ENCODE data around the gene DPEP2. TPM values are rescaled to one million over a fixed set of nuclear protein-coding genes. Genes with fewer than 3 reads are reported as not detected.
"Not testable (repeated sequence)": the region's sequence is repeated elsewhere in the genome, so short reads cannot be mapped to it uniquely, and the experiment has no call there.

Gene DPEP2, protein sequence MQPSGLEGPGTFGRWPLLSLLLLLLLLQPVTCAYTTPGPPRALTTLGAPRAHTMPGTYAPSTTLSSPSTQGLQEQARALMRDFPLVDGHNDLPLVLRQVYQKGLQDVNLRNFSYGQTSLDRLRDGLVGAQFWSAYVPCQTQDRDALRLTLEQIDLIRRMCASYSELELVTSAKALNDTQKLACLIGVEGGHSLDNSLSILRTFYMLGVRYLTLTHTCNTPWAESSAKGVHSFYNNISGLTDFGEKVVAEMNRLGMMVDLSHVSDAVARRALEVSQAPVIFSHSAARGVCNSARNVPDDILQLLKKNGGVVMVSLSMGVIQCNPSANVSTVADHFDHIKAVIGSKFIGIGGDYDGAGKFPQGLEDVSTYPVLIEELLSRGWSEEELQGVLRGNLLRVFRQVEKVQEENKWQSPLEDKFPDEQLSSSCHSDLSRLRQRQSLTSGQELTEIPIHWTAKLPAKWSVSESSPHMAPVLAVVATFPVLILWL
- 0.42 TPM in 1 of 2 replicates, not detected in the other for total RNA-seq

DNA sequence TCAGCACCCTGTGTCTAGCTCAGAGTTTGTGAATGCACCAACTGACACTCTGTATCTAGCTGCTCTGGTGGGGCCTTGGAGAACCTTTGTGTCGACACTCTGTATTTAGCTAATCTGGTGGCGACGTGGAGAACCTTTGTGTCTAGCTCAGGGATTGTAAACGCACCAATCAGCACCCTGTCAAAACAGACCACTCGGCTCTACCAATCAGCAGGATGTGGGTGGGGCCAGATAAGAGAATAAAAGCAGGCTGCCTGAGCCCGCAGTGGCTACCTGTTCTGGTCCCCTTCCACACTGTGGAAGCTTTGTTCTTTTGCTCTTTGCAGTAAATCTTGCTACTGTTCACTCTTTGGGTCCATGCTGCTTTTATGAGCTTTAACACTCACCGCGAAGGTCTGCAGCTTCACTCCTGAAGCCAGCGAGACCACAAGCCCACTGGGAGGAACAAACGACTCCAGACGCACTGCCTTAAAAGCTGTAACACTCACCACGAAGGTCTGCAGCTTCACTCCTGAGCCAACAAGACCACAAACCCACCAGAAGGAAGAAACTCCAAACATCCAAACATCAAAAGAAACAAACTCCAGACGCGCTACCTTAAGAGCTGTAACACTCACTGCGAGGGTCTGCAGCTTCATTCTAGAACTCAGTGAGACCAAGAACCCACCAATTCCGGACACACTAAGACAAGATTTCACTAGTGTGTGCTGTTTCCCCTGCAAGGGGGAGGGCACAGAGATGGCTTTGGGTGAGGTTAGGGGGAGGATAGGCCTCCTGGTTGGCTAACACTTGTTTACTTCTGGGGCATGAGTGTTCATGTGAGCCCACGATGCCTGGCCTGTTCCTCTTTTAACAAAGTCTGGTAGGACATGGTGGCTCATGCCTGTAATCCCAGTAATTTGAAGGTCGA, at the start of gene DPEP2:
DPEP2 (minus strand) TSS at position 706 of the 910 bp plus-strand sequence. CDS start 6,272 bp downstream, outside the sequence.
- not testable (repeated sequence) for DNase-seq (ENCODE audit: low read depth, low spot score)

DNA sequence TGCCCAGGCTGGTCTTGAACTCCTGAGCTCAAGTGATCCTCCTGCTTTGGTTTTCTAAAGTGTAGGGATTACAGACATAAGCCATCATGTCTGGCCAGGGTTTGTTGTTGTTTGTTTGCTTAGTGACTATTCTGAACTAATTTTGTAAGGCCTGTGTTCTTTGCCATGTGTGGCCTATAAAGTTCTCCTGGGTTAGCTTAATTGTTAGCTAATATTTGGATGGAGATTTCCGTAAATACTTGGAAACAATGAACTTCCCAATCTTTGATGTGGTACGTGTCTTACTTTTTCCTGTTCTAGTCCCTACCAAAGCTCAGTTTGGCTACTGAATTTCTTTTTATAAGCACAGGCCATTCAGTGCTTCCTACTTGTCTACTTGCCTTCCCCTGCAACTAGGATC, 48.7 kb upstream of the DPEP2 start:
- no peak for DNase-seq (ENCODE audit: low read depth, low spot score)

DNA sequence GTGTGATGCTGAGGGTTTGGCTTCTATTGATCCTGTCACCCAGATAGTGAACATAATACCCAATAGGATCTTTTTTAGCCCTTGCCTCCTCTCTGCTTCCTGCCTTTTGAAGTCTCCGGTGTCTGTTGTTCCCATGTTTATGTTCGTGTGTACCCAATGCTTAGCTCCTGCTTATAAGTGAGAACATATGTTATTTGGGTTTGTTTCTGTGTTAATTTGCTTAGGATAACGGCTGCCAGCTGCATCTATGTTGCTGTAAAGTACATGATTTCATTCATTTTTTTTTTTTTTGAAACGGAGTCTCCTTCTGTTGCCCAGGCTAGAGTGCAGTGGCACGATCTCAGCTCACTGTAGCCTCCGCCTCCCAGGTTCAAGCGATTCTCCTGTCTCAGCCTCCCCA, 46.8 kb upstream of the DPEP2 start:
- no peak for DNase-seq (ENCODE audit: low read depth, low spot score)

DNA sequence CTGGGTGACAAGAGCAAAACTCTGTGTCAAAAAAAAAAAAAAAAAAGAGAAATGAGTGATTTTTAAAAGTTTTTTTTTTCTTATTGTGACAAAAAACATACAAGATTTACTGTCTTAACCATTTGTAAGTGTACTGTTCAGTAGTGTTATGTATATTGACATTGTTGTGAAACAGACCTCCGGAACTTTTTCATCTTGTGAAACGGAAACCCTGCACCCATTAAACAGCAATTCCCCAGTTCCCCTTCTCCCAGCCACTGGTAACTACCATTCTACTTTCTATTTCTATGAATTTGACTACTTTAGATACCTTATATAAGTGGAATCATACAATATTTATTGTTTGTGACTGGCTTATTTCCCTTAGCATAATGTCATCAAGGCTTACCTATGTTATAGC, 42.5 kb upstream of the DPEP2 start:
- no peak for DNase-seq (ENCODE audit: low read depth, low spot score)

DNA sequence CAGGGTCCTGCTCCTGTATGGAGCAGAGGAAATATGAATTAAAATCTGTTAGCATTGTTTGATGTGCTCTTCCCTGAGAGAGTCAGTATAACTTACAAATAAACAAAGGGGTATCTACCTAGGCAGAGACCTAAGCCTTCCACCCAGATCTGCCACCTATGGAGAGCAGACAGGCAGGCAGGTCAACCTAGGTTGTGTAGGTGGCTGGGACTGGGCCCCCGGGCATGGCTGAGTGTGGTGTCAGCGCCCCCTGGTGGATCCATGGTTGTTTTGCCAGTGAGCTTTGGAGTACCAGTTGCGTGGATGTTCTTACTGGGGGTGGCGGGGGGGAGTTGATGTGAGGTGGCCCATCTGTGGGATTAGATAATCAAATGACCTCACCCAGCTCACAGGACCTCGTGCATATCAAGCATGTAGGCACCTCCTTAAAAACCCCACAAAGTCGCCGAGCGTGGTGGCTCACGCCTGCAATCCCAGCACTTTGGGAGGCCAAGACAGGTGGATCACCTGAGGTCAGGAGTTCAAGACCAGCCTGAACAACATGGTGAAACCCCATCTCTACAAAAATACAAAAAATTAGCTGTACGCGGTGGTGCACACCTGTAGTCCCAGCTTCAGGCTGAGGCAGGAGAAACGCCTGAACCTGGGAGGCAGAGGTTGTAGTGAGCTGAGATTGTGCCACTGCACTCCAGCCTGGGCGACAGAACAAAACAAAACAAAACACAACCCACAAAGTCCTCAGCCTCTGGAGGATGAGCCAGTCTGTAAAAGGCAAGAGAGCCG, 41.4 kb upstream of the DPEP2 start:
- DNase-seq (ENCODE audit: low read depth, low spot score): no peak

DNA sequence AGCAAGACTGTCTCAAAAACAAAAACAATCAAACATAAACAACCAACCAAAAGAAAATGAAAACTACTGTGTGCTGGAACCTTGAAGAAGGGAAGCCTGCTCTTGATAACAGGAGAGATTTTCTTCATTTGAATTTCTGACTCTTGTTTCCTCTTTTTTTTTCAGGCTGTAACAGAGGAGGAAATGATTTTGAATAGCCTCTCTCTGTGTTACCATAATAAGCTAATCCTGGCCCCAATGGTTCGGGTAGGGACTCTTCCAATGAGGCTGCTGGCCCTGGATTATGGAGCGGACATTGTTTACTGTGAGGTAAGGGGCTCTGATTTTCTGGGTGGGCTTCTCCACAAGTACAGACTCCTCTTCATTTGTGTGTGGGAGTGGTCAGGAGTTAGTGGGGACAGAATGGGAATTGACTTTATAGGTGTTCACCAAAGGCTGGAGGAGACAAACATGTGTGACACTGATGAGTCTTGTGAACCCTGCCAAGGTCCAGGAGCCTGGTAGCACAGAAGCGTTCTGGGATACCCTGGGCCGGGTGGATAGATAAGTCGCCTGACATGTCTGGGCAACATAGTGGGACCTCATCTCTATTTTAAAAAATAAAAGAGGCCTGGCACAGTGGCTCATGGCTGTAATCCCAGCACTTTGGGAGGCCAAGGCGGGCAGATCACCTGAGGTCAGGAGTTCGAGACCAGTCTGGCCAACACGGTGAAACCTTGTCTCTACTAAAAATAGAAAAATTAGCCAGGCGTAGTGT, 38.7 kb upstream of the DPEP2 start:
- no peak for DNase-seq (ENCODE audit: low read depth, low spot score)

DNA sequence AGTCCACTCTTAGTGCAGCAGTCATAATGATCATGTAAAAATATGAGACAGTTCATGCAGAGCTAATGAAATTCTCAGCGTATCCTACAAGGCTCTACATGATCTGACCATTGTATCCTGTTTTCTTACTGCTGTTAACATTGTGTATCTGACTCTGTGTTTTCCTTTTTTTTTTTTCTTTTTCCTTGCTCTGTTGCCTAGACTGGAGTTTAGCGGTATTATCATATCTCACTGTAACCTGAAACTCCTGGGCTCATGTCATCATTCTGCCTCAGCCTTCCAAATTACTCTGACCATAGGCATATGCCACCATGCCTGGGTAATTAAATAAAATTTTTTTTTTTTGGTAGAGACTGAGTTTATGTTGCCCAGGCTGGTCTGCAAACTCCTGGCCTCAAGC, 35.9 kb upstream of the DPEP2 start:
- DNase-seq (ENCODE audit: low read depth, low spot score): no peak

DNA sequence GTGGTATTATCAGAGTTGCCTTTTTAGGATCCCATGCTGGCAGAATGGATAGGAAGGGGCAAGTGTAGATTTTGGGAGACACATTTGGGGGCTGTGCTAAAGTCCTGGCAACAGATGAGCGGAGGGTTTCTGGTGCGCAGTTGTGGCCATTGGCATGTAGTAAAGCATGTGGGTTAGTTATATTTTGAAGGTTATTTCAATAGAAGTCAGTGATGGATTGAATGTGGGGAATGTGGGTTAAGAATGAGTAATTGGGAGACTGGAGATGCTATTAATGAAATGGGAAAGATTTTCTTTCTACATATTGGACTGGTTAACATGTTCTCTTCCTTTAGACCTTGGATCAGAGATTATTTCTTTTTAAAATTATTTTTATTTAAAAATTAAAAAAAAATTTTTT, 33.8 kb upstream of the DPEP2 start:
- no peak for DNase-seq (ENCODE audit: low read depth, low spot score)

DNA sequence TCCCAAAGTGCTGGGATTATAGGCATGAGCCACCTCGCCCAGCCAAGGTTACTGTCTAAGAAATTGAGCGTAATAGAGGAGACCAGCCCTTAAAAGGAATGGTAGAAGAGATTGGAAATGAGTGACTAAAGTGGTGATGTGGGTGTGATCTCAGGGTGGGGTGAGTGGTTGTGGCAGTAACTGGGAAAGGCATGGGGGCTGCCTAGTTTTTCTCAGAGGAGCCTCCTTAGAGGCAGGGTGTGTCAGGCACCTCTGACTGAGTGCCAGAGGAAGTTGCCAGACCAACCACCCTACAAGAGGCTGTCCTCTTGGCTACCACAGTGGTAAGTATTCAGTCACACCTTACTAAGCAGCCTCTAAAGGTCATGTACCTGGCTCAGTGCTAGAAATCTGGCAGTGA, 32.7 kb upstream of the DPEP2 start:
- no peak for DNase-seq (ENCODE audit: low read depth, low spot score)

DNA sequence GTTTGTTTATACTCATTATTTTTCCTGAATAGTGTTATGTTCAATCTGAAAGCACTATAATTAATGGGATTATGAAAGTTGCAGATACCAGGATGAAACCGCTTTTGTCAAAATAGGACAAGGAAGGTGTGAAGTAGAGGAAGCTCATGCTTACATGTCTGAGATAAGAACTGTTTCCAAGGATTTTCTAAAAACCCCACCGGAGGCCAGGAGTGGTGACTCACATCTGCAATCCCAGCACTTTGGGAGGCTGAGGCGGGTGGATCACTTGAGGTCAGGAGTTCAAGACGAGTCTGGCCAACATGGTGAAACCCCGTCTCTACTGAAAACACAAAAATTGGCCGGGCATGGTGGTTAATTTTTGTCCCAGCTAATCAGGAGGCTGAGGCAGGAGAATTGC, 30.8 kb upstream of the DPEP2 start:
- not testable (repeated sequence) for DNase-seq (ENCODE audit: low read depth, low spot score)

DNA sequence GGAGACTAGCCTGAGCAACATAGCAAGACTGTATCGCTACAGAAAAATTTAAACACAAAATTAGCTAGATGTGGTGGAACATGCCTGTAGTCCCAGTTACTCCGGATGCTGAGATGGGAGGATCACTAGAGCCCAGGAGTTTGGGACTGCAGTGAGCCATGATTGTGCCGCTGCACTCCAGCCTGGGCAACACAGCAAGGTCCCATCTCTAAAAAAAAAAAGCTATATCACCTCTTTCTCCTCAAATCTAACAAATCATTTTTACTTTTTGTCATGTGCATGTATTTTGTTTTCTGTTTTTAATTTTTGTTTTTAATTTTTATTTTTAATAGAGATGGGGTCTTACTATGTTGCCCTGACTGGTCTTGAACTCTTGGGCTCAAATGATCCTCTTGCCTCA, 29.7 kb upstream of the DPEP2 start:
- DNase-seq (ENCODE audit: low read depth, low spot score): no peak

DNA sequence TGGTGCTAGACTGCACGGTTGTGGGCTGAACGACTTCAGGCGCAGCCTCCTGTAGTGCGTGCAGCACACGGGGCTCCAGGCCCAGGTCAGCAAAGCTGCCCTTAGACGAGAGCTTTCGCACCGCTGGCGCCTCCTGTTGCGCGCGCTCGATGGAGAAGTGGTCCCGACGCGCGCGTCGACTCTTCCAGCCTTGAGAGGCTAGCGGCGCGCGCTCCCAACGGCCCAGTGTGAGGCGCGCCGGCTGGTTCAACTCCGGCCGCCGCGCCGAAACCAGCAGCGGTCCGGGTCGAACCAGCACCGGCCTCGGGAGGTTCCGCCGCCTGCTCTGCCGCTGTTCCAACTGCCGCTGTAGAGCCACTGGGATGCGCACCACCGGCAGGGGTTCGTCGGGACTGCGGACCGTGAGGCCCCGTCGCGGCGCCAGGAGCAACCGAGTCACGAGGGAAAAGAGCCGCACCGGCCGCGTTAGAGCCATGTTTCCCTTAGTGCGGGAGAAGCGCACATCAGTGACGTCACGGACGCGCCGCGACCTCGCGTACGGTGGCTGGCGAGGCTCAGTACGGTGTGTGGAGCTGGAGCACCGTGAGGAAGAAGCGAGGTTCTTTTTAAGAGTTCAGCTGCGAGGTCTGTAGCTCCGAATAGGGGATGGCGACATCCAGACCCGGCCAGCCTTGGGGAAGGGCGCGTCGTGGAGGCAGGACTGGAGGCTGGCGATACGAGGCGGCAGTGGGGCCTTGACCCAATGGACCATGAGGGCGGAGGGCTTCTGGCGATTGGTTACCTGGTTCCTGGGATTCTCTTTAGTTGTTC, 23.6 kb upstream of the DPEP2 start, which contains the start of the genes DDX28 and DUS2:
DDX28 (minus strand) TSS at position 505 of the 810 bp plus-strand sequence; CDS start at position 475, 30 bp downstream.
DUS2 (plus strand) TSS at position 557 of the 810 bp plus-strand sequence. CDS start 14,740 bp downstream, outside the sequence.
- DNase-seq (ENCODE audit: low read depth, low spot score): peak; percentile 80

DNA sequence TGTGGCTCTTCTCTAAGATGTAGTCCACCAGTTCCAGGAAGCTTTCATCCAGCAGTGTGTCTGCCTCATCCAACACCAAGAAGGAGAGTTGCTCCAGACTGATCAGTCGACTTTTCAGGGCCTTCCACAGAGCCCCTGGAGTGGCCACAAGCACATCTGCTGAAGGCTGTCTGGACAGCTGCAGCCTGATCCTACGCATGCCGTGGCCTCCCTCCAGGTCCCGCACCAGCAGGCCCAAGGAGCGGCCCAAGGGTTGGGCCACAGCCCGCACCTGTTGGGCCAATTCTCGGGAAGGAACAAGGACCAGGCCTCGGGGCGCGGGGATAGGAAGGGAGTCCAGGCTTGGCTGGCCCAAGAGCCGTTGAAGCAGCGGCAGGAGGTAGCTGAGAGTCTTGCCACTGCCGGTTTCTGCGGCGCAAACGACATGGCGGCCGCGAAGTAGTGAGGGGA, 23.0 kb upstream of the DPEP2 start:
- no peak for DNase-seq (ENCODE audit: low read depth, low spot score)

DNA sequence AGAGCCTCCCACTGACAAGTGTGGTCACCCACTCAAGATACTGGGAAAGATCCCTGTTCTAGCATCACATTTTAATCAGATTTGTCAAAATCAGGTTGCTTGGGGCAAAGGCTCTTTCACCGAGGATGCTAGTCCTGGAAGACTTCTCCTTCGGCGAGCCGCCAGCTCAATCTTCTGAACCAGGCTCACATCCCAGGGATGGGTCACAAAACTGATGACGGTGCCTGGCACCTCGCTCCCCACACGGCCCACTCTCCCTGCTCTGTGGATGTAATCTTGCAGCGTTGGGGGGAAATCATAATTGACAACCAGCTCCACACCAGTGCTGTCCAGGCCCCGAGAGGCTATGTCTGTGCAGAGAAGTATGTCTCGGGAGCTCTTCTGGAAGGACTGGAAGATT, 22.2 kb upstream of the DPEP2 start:
- no peak for DNase-seq (ENCODE audit: low read depth, low spot score)

DNA sequence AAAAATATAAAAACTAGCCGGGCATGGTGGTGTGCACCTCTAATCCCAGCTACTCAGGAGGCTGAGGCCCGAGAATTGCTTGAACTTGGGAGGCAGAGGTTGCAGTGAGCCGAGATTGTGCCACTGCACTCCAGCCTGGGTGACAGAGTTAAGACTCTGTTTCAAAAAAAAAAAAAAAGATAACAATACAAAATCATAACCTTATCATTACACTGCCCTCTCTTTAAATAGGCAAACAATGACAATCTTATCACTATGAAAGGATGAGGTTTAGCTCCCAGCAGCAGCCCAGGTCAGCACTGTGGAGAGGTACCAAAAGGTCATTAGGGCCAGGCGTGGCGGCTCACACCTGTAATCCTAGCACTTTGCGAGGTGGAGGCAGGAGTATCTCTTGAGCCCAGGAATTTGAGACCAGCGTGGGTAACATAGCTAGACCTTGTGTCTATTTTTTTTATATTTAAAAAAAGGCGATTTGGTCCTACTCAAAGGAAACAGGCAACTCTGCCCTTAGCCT, 19.9 kb upstream of the DPEP2 start:
- DNase-seq (ENCODE audit: low read depth, low spot score): no peak

DNA sequence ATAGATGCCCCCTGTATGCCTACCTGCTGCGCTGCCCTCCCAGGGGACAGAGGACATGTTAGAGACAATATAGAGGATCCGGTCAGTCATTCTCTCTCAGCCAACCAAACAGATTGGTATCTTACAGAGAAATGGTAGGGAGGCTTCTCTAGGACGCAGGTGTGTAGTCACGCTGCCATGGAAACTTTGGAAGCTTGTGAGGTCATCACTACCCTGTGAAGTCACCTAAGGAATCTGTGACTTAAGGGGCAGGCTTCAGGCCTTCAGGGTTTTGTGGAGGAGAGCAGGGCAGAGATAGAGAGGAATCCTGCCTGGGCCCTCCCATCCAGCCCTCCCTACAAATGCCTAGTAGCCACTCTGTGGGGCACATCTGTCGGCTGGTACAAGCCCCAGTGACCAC, 16.4 kb upstream of the DPEP2 start, which contains the start of gene DPEP2NB:
DPEP2NB (minus strand) TSS at position 231 of the 400 bp plus-strand sequence; CDS start at position 90, 141 bp downstream.
- DNase-seq (ENCODE audit: low read depth, low spot score): no peak

DNA sequence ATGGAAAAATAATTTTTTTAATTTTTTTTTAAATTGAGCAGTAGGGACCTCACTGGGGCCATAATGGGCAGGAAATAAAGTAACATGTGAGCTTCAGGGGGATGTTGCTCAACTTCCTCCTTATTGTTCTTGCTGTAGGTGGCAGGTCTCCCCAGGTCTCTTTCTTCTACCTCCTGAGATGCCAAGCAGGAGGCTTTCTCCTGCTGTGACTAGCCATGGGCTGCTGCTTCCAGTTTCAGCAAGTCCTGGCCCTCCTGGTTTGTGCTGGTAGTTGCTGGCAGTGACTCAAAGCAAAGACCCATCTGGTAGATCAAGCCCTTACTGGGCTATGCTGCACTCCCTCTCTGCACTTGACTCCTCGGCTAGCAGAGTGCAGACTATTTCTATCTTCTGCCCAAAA, 14.2 kb upstream of the DPEP2 start:
- no peak for DNase-seq (ENCODE audit: low read depth, low spot score)

DNA sequence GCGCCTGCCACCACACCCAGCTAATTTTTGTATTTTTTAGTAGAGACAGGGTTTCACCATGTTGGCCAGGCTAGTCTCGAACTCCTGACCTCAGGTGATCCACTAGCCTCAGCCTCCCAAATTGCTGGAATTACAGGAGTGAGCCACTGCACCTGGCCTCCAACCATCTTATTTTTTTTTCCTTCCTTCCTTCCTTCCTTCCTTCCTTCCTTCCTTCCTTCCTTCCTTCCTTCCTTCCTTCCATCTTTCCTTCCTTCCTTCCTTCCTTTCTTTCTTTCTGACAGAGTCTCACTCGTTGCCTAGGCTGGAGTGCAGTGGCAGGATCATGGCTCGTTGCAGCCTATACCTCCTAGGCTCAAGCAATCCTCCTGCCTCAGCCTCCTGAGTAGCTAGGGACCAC, 10.6 kb upstream of the DPEP2 start:
- DNase-seq (ENCODE audit: low read depth, low spot score): not testable (repeated sequence)

DNA sequence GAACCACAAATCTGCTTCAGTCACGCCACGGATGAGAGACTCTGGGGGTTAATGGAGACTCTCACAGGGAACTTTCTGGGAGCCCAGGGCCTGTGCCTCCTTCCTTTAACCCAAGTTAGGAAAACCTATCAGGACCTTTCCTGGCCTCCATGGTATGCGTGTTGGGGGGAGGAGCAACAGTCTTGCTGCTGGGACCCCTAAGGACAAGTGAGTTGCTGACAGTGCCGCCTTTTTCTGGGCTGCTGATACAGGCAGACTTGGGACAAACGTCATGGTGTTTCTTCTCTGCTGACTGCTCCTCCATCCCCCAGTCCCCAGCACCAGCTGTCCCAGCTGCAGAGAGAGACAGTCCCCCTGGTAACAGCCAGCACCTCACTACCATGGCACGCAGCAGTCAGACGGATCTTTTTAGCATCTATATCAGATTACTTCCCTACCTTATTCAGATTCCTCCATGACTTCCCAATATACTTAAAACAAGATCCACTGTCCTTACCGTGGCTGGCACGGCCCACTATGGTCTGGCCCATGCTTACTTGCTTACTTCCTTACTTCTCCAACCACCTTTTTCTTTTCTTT, 10.0 kb upstream of the DPEP2 start:
- no peak for DNase-seq (ENCODE audit: low read depth, low spot score)

All from pulmonary artery endothelial cell (primary cell).